C4-2B (cell line): ENCODE data around the gene TRAF3IP1.

ENCODE experiments used
- H3K27ac ChIP-seq: fragments of 450-650 bp; 2 replicates; pipeline ENCODE4 v1.5.1; 2017
- ZFX ChIP-seq: fragments of 450-650 bp; IDR thresholded peaks from 2 replicates; pipeline ENCODE4 v1.6.1; 2017
- TF ChIP-seq, protein P1 (sequence below): fragments of 450-650 bp; conservative IDR thresholded peaks from 2 replicates; pipeline ENCODE4 v1.5.1; 2017; ENCODE audit warnings: mild to moderate bottlenecking

TRAF3IP1 gene

GRCh38 chr2:238418999-238419546, 98.8 kb downstream of the TRAF3IP1 start:
- H3K27ac ChIP-seq: no peak overlapping the region
- no peak for TF ChIP-seq ZFX
- TF ChIP-seq, protein P1, sequence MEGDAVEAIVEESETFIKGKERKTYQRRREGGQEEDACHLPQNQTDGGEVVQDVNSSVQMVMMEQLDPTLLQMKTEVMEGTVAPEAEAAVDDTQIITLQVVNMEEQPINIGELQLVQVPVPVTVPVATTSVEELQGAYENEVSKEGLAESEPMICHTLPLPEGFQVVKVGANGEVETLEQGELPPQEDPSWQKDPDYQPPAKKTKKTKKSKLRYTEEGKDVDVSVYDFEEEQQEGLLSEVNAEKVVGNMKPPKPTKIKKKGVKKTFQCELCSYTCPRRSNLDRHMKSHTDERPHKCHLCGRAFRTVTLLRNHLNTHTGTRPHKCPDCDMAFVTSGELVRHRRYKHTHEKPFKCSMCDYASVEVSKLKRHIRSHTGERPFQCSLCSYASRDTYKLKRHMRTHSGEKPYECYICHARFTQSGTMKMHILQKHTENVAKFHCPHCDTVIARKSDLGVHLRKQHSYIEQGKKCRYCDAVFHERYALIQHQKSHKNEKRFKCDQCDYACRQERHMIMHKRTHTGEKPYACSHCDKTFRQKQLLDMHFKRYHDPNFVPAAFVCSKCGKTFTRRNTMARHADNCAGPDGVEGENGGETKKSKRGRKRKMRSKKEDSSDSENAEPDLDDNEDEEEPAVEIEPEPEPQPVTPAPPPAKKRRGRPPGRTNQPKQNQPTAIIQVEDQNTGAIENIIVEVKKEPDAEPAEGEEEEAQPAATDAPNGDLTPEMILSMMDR: no peak

- H3K27ac ChIP-seq: no peak overlapping the region
- TF ChIP-seq, protein P1: no peak
- TF ChIP-seq ZFX: no peak
These were observed 100.1 kb downstream of the TRAF3IP1 start for GRCh38 chr2:238420442-238420841.

DNA sequence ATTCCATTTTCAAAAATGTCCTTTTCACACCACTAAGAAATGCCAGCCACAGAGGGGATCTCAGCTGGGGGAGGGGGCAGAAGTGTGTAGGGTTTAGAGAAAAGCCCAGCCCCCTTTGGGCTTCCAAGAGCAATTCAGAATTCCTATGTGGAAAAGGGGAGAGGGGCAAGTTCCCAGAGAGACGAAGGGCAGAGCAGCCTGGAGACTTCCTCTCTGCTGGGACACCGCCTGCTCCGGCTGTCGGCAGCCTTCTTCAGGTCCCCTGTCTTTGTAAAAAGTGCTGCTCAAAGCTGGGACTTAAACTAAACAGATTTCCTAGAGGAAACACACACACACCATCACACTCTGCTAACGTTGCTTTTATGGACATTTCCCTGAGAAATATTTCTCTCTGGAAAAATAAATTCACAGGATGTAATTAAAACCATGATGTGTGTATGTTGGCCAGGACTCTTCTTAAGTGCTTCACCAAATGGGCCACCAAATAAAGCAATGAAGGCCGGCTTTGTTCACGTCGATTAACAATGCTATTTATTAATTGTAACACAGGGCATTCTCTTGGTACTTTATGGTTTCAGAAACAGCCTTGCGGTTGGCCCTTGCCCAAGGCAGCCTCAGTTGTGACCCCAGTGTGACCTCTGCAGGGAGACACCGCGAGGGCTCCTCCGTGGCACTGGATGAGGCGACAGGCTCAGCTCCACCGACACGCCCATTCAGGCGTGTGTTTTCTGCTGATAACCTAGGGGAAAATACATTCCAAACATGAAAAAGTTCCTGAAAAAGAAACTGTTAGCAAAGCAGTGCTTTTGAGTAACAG, 100.8 kb downstream of the TRAF3IP1 start:
- TF ChIP-seq, protein P1: no peak
- no peak for TF ChIP-seq ZFX
- H3K27ac ChIP-seq: no peak overlapping the region

GRCh38 chr2:238421695-238422035, 101.3 kb downstream of the TRAF3IP1 start:
- no peak for TF ChIP-seq ZFX
- TF ChIP-seq, protein P1: no peak
- no peak overlapping the region for H3K27ac ChIP-seq

DNA sequence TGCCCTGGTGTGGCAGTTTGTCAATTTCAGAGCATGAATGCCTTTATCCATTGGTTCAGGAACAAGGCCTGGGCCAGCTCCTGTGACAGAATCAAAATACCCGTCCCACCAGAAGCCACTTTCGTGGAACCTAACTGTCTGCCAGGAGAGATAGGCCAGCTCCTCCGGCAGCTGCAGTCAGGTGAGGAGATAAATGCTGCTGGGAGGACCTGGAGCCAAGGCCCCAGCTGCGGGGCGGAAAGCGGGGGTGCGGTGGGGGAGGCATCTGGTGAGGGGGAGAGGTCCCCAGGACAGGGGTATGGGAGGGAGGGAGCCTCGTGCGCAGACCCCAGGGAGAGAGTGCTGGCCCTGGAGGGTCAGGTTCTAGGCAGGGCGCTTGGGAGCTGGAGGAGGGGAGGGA, 102.0 kb downstream of the TRAF3IP1 start:
- H3K27ac ChIP-seq: no peak overlapping the region

GRCh38 chr2:238422940-238423339, 102.6 kb downstream of the TRAF3IP1 start:
- TF ChIP-seq, protein P1: no peak
- TF ChIP-seq ZFX: no peak
- no peak overlapping the region for H3K27ac ChIP-seq

More for the DNA sequence above, 102.0 kb downstream of the TRAF3IP1 start:
- TF ChIP-seq ZFX: no peak
- TF ChIP-seq, protein P1: no peak

- no peak overlapping the region for H3K27ac ChIP-seq
- no peak for TF ChIP-seq ZFX
- TF ChIP-seq, protein P1: no peak
These were observed 103.4 kb downstream of the TRAF3IP1 start for GRCh38 chr2:238423561-238424312.
